GM11168 (cell line): ENCODE measurements around the gene XYLB.
"Not testable (repeated sequence)": the region's sequence is repeated elsewhere in the genome, so short reads cannot be mapped to it uniquely, and the experiment has no call there.

Experiments used
- in situ Hi-C: fragments of 300-500 bp; cut with MboI; formaldehyde crosslinking; loops from one replicate; pipeline ENCODE4 v1.12.0; 2022; ENCODE audit warnings: low sequenced_read_pairs; ENCODE audit not compliant: unreplicated experiment

The XYLB gene

GRCh38 chr3:38346587-38347410 lies at the start of gene XYLB:
TSS of gene XYLB (plus strand) at chr3:38346785. CDS start at chr3:38346869, 84 bp downstream.
- in situ Hi-C loops = loop anchor here (5.0 kb wide), 1 partner anchor 136 kb away; no protein-coding TSS in a partner anchor

DNA sequence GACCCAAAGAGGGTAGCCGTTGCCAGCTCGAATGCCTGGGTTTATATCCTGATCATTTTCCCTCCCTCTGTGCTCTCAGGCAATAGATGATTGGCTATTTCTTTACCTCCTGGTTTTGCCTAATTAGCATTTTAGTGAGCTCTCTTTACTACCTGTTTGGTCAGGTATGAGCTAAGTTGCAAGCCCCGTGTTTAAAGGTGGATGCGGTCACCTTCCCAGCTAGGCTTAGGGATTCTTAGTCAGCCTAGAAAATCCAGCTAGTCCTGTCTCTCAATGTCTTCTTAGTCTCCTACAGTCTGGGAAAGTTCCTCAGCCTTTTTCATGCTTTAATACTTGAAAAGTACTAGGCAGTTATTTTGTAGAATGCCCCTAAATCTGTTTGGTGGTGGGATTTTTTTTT lies 49.5 kb upstream of the XYLB start:
- in situ Hi-C loops = not testable (repeated sequence)

GRCh38 chr3:38297537-38297936 lies 49.0 kb upstream of the XYLB start:
- in situ Hi-C loops = no loop called here

GRCh38 chr3:38297947-38298711 lies 48.5 kb upstream of the XYLB start:
- in situ Hi-C loops = no loop called here

- in situ Hi-C loops = no loop called here
These were observed 39.6 kb upstream of the XYLB start for GRCh38 chr3:38306941-38307340.

DNA sequence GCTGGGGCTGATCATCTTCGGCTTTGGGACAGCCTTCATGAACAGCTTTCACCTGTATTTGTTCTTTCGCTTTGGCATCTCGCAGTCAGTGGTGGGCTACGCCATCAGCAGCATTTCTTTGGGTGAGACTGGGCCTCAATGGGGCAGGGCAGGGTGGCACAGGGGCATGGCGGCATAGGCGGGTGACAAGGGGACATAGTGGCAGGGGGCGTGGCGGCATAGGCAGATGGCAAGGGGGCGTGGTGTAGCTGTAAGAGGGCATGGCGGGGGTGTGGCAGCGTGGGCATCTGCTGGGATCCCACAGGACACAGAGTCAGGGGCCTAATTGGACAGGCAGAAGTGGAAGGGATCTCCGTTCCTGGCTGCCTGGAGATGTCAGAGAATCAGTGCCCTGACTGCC lies 39.0 kb upstream of the XYLB start:
- in situ Hi-C loops = no loop called here

DNA sequence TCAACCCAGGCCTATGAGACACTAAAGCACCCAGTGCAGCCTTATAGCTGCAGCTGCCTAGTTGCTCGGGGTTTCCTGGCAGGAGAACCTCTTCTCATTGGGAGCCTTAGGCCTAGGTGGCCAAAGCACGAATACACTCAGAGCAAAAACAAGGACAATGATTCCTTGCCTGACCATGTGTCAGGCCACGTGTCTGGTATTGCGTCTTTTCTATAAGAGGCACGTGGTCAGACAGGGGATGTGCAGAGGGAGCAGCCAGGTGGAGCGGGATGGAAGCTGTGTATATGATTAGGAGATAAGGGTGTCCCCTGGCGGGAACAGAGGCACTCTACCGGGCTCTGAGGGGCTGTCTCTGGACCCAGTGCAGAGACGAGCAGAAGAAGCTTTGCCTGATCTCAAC lies 38.1 kb upstream of the XYLB start:
- in situ Hi-C loops = no loop called here

DNA sequence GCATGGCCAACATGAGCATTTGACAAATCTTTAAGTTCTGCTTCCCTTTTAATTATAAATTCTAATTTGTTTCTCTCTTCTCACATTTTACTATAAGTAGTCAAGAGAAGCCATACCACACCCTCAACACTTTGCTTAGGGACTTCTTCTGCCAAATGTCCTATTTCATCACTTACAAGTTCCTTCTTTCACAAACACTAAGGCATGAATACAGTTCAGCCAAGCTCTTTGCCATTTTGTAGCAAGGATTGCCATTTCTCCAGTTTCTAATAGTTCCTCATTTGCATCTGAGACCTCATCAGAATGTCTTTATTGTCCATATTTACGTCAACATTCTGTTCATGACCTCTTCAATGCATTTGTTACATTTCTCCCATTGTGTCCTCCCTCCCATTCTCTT lies 35.1 kb upstream of the XYLB start:
- in situ Hi-C loops = no loop called here

GRCh38 chr3:38311941-38312340 lies 34.6 kb upstream of the XYLB start:
- in situ Hi-C loops = no loop called here

DNA sequence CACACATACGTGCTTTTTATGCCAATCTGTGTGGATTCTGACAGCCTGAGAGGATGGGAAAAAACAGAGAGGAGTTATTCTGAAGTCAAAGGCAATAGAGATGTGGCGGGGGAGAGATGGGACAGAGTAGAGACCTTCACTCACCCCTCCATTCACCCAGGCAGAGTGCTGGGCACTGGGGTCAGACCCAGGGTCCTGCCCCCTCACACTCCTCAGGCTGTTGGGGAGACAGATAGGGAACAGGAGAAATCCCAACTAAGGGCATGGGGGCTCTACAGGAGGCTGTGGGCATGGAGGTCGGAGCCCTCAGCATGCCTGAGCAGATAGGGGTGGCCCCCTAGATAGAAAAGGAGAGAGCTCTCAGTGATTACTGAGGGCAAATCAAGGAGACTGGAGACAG lies 34.2 kb upstream of the XYLB start:
- in situ Hi-C loops = no loop called here

- in situ Hi-C loops = no loop called here
These were observed 33.3 kb upstream of the XYLB start for GRCh38 chr3:38313263-38313662.

GRCh38 chr3:38313695-38314094 lies 32.9 kb upstream of the XYLB start:
- in situ Hi-C loops = no loop called here

GRCh38 chr3:38314112-38314763 lies 32.3 kb upstream of the XYLB start:
- in situ Hi-C loops = no loop called here

GRCh38 chr3:38314764-38315487 lies 31.7 kb upstream of the XYLB start:
- in situ Hi-C loops = no loop called here

DNA sequence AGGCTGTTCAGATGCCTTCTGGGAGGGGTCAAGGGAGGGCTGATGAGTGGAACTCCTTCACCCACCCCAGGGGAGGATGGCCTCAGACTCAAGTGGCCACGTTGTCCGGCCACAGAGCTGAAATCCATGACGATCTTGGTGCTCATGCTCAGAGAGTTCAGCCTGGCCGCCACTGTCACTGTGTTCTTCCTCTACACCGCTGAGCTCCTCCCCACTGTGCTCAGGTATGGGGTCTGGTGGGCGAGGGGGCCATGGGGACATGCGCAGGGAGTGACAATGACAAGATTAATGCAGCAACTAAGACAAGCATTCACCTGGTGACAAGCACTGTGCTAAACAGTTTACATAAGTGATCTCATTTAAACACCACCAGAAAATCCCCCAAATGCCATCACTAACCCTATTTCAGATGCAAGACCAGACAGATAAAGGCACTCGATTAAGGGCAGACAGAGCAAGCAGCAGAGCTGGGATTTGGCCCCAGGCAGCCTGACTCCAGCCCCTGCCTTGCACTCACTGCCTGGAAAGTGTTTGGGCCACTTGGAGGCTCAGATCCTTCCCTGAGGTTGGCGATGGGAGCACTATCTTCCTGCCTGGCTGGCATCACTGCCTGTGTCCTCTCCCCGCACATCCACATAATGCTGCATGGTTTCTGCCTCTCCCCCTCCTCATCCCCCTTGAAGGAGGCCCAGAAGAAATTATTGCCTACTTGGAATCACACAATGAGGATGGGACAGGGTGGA lies 30.9 kb upstream of the XYLB start:
- in situ Hi-C loops = no loop called here

DNA sequence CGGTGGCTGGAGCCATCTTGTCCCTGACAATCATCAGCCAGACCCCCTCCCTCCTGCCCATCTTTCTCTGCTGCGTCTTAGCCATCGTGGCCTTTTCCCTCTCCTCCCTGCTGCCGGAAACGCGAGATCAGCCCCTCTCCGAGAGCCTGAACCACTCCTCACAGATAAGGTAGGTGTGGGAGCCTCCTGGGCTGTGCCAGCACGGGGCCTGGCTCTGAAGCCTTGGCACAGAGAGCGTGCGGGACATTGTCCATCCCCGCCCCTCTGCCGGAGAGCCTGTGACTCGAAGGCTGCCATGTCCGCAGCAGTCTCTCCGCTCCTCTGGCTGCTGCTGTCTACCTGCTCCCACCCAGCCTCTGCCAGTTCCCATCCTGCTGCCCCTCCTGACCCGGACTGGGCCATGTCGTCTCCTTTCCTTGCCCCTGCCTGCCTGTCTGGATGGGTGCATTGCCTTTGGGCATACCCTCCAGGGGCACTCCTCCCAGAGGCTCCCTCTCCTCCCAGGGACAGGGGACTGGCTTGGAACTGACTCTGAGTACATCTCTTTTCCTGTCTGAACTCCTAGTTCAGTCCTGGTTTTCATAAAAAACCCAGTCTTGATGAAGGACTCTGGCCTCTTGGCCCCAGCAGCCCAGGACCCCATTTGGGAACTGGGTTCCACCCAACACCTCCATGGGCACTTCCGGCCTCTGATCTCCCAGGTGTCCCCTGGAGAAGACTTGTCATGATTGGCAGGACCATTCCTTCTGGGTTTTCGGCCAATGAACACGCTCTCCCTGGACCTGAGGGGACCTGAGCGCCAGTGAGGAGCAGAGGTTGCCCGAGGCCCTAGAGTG lies 30.0 kb upstream of the XYLB start:
- in situ Hi-C loops = no loop called here

GRCh38 chr3:38317192-38317759 lies 29.3 kb upstream of the XYLB start:
- in situ Hi-C loops = no loop called here
